ENCODE results near the gene NEK1.

GRCh38 chr4:169485086-169485485 is 127.3 kb downstream of the NEK1 start:
- TF ChIP-seq CTCF (IDR thresholded peaks at IDR 0.05) = no peak
- TF ChIP-seq POLR2A (IDR thresholded peaks at IDR 0.05) = no peak
